Spinal cord (tissue), 10 donors: Measurements from ENCODE around the gene CSGALNACT2. TPM values are rescaled to one million over a fixed set of nuclear protein-coding genes. Genes with fewer than 3 reads are reported as not detected.
"Not testable (repeated sequence)": the region's sequence is repeated elsewhere in the genome, so short reads cannot be mapped to it uniquely, and the experiment has no call there.

Experiments
- DNase-seq, 6 donors: peaks; one replicate each; pipeline versions ENCODE4 v3.0.0 to v3.0.0-alpha.2; 2013 to 2015; ENCODE audit warnings: low spot score in 6 of 6, low read depth in 4 of 6
- H3K27ac ChIP-seq: one replicate; pipeline ENCODE4 v1.5.1; 2013; ENCODE audit warnings: low read depth, low read length, control low read depth
- H3K27me3 ChIP-seq: one replicate; pipeline ENCODE4 v1.6.1; 2013; ENCODE audit warnings: low read length; ENCODE audit not compliant: control insufficient read depth, insufficient read depth
- H3K36me3 ChIP-seq: one replicate; pipeline ENCODE4 v1.6.1; 2013; ENCODE audit warnings: low read length; ENCODE audit not compliant: control insufficient read depth, insufficient read depth
- H3K4me1 ChIP-seq: one replicate; pipeline ENCODE4 v1.6.1; 2013; ENCODE audit warnings: low read length; ENCODE audit not compliant: control insufficient read depth, insufficient read depth
- H3K4me3 ChIP-seq: one replicate; pipeline ENCODE4 v1.5.1; 2013; ENCODE audit warnings: low read depth, low read length, control low read depth
- H3K9me3 ChIP-seq: one replicate; pipeline ENCODE4 v1.6.1; 2013; ENCODE audit warnings: low read length; ENCODE audit not compliant: control insufficient read depth, insufficient read depth
- WGBS: methylation state at CpG from one replicate; pipeline ENCODE4 v1.1.5; 2013; ENCODE audit warnings: missing lambda C conversion rate; ENCODE audit not compliant: insufficient coverage; 5-methylcytosine and 5-hydroxymethylcytosine counted together
- polyA plus RNA-seq, 2 donors: library from polyadenylated mRNA; unstranded; fragments of 120-200 nt; gene quantifications; one replicate each; pipeline ENCODE4 v1.2.1, GENCODE V29; 2013; ENCODE audit not compliant: insufficient read length in 2 of 2
- total RNA-seq, 2 donors: library from RNA; depleted of rRNA in 1 of 2; stranded (reverse); fragments of 120-200 nt in 1 of 2; fragments of >200 nt in 1 of 2; gene quantifications; one replicate each; pipeline versions ENCODE4 v1.2.3 to v1.2.4, GENCODE V29; 2013 to 2014
- donor health status: healthy.

CSGALNACT2 gene
- total and polyA plus RNA-seq, 4 donors: 14.6 to 28.8 (median 19.3) TPM

DNA sequence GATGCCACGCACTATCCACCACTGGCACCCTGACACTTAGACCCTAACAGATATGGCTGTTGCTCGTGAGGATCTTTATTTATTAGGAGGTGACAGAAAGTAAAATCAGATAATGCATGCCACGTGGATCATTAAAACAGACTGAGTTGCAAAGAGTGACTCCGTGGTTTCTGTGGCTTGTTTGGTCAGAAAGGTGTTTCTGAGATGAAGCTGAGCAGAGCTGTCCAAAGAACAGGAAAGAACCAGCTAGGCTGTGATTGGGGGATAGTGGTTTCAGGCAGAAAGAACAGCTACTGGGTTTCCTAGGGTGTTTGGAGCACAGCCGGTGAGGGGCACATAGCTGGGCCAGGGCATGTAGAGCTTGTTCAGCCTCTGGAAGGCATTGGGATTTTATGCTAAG, 34.4 kb downstream of the CSGALNACT2 start:
- Histone ChIP-seq H3K4me1 (peaks cover 3% of the 10 kb centered on the region), H3K4me3 (no peak overlapping the region), H3K27me3 (no peaks in the 10 kb centered on the region), H3K9me3 (no peaks in the 10 kb centered on the region), H3K27ac (no peak overlapping the region), H3K36me3 (peaks cover 7% of the 10 kb centered on the region)
- DNase-seq: no peak
- whole genome bisulfite sequencing: 92% methylated on average over 4 of the region's 5 CpGs

DNA sequence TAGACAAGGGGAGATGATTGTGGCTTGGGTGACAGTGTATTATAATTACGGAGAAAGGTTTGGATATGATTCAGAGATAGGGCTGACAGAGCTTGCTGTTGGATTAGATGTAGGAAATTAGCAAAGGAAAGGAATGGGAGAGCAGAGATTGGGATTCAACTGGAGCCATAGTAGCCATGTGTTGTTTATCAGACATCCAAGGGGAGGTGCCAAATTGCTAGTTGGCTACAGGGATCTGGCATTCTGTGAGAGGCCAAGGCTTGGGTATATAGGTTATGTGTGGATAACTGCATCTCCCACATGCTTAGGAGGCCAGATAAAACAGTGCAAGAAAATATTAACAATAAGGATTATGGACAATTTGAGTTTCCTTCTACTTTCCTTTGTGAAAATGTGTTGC, 34.9 kb downstream of the CSGALNACT2 start:
- H3K27ac ChIP-seq: no peak overlapping the region
- no peak overlapping the region for H3K4me3 ChIP-seq
- peaks cover 3% of the 10 kb centered on the region for H3K4me1 ChIP-seq
- peaks cover 10% of the 10 kb centered on the region for H3K36me3 ChIP-seq
- 60% methylated on average over 1 of the region's 1 CpG for WGBS
- no peaks in the 10 kb centered on the region for H3K9me3 ChIP-seq
- DNase-seq: peak in 2 of 6 donors; percentile 18 to 25
- no peaks in the 10 kb centered on the region for H3K27me3 ChIP-seq

DNA sequence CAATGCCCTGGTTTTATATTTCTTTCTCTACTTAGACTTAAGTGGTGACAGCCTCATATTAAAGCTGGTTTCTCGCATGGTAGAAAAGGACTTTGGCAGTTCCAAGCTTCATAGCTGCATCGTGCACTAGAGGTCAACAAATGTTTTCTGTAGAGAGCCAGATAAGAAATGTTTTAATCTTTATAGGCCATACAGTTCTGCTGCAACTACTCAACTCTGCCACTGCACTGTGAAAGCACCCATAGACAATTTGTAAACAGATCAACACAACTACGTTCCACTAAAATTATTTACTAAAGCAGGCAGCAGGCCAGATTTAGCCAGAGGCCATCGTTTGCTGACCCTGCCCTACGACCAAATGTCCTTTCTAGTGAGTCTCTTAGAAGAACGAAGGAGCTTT, 36.7 kb downstream of the CSGALNACT2 start:
- 86% methylated on average over 3 of the region's 6 CpGs for WGBS
- DNase-seq: no peak
- peaks cover 12% of the 10 kb centered on the region for H3K36me3 ChIP-seq
- no peaks in the 10 kb centered on the region for H3K9me3 ChIP-seq
- H3K27me3 ChIP-seq: no peaks in the 10 kb centered on the region
- H3K4me3 ChIP-seq: no peak overlapping the region
- H3K27ac ChIP-seq: no peak overlapping the region
- peaks cover 3% of the 10 kb centered on the region for H3K4me1 ChIP-seq

DNA sequence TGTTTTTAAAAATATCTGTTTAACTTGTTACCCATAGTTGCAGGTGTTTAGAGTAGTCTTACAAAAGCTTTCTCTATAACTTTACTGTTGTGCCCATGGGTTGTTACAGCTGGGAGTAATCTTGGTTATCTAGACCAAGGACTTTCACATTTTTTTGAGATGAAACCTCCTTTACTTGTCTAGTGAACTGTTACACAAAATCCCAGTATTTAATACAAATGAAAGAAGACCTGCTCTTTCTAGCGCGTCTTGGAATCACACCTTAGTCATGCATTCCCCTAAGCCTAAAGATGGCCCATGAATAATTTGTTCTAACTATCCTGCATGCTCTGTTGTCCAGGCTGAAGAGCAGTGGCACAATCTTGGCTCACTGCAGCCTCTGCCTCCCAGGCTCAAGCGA, 38.0 kb downstream of the CSGALNACT2 start:
- Histone ChIP-seq H3K36me3 (peaks cover 15% of the 10 kb centered on the region), H3K4me1 (peaks cover 2% of the 10 kb centered on the region)
- 100% methylated on average over 2 of the region's 3 CpGs for WGBS

DNA sequence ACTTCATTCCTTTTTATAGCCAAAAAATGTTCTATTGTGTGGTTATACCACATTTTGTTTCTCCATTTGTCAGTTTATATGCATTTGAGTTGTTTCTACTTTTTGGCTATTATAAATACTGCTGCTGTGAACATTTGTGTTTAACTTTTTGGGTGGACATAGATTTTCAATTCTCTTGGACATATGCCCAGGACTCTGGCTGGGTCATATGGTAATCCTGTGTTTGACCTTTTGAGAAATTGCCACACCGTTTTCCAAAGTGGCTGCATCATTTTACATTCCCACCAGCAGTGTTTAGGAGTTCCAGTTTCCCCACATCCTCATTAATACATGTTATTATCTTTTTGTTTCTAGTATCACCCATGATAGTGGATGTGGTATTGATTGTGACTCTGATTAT, 39.4 kb downstream of the CSGALNACT2 start:
- H3K36me3 ChIP-seq: peaks cover 16% of the 10 kb centered on the region
- WGBS: no CpG with 5 or more reads among the region's 1 CpG
- no peak overlapping the region for H3K27ac ChIP-seq
- no peak overlapping the region for H3K4me3 ChIP-seq
- no peak for DNase-seq
- no peaks in the 10 kb centered on the region for H3K9me3 ChIP-seq
- H3K4me1 ChIP-seq: no peaks in the 10 kb centered on the region
- H3K27me3 ChIP-seq: no peaks in the 10 kb centered on the region

More for the DNA sequence above, 38.0 kb downstream of the CSGALNACT2 start:
- Histone ChIP-seq H3K9me3 (no peaks in the 10 kb centered on the region), H3K27ac (no peak overlapping the region), H3K27me3 (no peaks in the 10 kb centered on the region), H3K4me3 (no peak overlapping the region)
- no peak for DNase-seq

DNA sequence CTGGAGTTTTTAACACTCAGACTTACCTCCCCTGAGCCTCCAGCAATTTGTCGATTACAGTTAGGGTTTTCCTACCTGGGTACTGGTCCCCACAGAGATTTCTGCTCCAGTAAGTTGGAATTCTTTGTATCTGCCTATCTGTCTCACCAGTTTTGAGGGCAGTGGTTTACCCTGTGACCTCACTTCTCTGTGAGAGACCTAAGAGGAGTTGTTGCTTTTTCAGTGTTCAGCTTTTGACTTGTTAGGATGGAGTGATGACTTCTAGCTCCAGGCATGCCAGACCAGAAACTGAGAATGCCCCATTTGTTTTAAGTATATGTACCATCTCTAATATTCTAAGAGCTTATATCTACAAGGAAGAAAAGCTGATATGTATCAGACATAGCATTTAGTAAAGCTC, 42.9 kb downstream of the CSGALNACT2 start:
- H3K4me1 ChIP-seq: no peaks in the 10 kb centered on the region
- no peaks in the 10 kb centered on the region for H3K9me3 ChIP-seq
- no CpG with 5 or more reads among the region's 1 CpG for WGBS
- H3K27me3 ChIP-seq: no peaks in the 10 kb centered on the region
- DNase-seq: no peak
- H3K4me3 ChIP-seq: no peak overlapping the region
- H3K27ac ChIP-seq: no peak overlapping the region
- H3K36me3 ChIP-seq: peaks cover 18% of the 10 kb centered on the region

DNA sequence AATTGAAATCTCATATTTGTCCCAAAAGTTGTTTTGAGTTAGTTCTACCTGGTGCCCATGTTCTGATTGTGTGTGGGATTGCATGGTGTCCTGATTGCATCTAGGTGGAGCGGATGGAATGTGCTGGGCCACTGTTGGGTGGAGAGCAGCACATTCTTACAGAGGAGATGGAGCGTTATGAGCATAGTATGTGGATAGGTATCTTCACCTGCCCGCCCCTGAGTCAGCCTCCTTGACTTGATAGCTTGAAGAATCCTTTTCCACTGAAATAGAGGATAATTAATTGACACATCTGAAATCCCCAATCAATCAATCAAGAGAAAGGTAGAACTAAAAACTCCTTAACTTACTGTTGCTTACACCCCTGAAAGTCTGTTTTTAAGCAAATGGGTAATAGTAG, 45.5 kb downstream of the CSGALNACT2 start:
- not testable (repeated sequence) for H3K27ac ChIP-seq, H3K36me3 ChIP-seq
- WGBS: no CpG with 5 or more reads among the region's 3 CpGs

DNA sequence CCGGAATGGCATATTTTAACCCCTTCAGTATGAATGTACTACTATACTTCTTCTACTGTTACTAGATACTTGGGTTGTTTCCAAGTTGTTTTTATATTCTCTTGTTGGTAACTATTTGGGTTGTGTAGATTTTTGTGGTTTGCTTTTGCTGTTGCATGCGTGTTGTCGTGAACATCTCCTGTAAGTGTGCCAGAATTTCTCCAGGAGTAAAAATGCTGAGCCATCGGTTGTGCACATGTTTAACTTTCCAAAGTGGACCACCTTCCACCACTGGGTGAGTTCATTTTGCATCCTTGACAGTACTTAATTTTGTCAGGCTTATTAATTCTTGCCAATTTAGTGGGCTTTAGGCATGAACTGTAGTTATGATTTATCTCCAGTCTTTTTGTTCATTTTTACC, 47.9 kb downstream of the CSGALNACT2 start:
- no peaks in the 10 kb centered on the region for H3K9me3 ChIP-seq
- H3K27me3 ChIP-seq: no peaks in the 10 kb centered on the region
- WGBS: 100% methylated on average over 1 of the region's 4 CpGs
- H3K27ac ChIP-seq: no peak overlapping the region
- peaks cover 6% of the 10 kb centered on the region for H3K36me3 ChIP-seq
- no peak overlapping the region for H3K4me3 ChIP-seq
- DNase-seq: no peak
- no peaks in the 10 kb centered on the region for H3K4me1 ChIP-seq

More for the DNA sequence above, 45.5 kb downstream of the CSGALNACT2 start:
- not testable (repeated sequence) for H3K9me3 ChIP-seq, DNase-seq, H3K27me3 ChIP-seq, H3K4me3 ChIP-seq, H3K4me1 ChIP-seq

DNA sequence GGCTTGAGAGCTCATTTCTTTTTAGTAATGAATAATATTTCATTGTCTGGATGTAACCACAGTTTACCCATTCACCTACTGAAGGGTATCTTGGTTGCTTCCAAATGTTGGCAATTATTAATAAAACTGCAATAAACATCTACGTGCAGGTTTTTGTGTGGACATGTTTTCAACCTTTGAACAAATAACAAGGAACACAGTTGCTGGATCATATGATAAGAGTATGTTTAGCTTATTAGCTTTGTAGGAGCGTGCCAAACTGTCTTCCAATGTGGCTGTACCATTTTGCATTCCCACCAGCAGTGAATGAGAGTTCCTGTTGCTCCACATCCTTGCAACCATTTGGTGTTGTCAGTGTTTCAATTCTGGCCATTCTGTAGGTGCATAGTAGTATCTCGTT, 49.0 kb downstream of the CSGALNACT2 start:
- H3K27ac ChIP-seq: no peak overlapping the region
- H3K27me3 ChIP-seq: no peaks in the 10 kb centered on the region
- no peaks in the 10 kb centered on the region for H3K4me1 ChIP-seq
- no peak for DNase-seq
- no peak overlapping the region for H3K4me3 ChIP-seq
- H3K9me3 ChIP-seq: no peaks in the 10 kb centered on the region
- H3K36me3 ChIP-seq: peaks cover 6% of the 10 kb centered on the region
- no CpG with 5 or more reads among the region's 3 CpGs for WGBS

DNA sequence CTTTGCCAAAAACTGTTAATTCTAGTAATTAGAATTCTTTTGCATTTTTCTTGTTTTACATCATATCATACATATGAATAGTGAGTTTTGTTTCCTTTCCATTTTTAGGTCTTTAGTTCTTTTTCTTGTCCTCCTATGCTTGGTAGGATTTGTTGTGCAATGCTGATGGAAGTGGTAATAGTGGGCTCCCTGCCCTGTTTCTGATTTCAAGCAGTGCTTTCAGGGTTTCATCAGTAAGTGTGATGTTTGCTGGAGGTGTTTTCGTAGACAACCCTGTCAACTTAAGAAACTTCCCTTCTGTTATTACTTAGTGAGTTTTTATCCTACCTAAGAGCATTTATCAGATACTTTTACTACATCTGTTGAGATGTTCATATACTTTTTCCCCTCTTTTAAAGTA, 50.5 kb downstream of the CSGALNACT2 start:
- no peak overlapping the region for H3K4me3 ChIP-seq
- H3K4me1 ChIP-seq: no peaks in the 10 kb centered on the region
- no peaks in the 10 kb centered on the region for H3K27me3 ChIP-seq
- no peak overlapping the region for H3K27ac ChIP-seq
- no CpG with 5 or more reads among the region's 1 CpG for WGBS
- no peak for DNase-seq
- peaks cover 3% of the 10 kb centered on the region for H3K36me3 ChIP-seq
- no peaks in the 10 kb centered on the region for H3K9me3 ChIP-seq
